ENCODE results near the gene CCSER2.

DNA sequence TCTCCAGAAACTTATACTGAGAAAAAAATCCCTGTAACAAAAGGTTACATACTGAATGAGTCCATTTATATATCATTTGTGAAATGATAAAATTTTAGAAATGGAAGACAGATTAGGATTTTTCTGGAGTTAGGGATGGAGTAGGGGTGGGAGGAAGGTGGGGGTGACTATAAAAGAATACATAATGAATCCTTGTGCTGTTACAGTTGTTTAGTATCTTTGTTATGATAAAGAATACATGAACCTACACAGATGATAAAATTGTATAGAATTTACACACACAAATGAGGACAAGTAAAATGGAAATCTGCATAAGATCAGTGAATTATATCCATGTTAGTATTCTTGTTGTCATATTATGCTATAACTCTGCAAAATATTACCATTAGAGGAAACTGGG lies 41.7 kb upstream of the CCSER2 start:
- no peak for TF ChIP-seq CTCF (conservative IDR thresholded peaks at IDR 0.05; ENCODE audit: low read length)
- no peak for TF ChIP-seq EZH2phosphoT487 (IDR thresholded peaks at IDR 0.05; ENCODE audit: borderline replicate concordance)

Data from Loucy (cell line).